Measurements from ENCODE around the gene MACROD2. TPM values are rescaled to one million over a fixed set of nuclear protein-coding genes. Genes with fewer than 3 reads are reported as not detected.

Gene MACROD2
- total and polyA plus RNA-seq, 2 experiments from 2014 or later: 2.8 to 4.3 TPM

GRCh38 chr20:14667226-14667625 lies 671.9 kb downstream of the MACROD2 start:
- Mint-ChIP-seq H3K4me1 (no peaks in the 10 kb centered on the region; the same call in 2 of the 3 replicates), H3K4me3 (no peak overlapping the region), H3K27me3 (ENCODE audit: insufficient read depth, low read depth, poor library complexity) (no peaks in the 10 kb centered on the region), H3K36me3 (ENCODE audit: low read depth) (no peaks in the 10 kb centered on the region), H3K27ac (no peak overlapping the region), H3K9me3 (no peaks in the 10 kb centered on the region)
- H3K4me2 ChIP-seq: no peak overlapping the region
- no peak overlapping the region for H3K27ac ChIP-seq (ENCODE audit: low read depth)
- no peak for ATAC-seq
- TF ChIP-seq ETS1 (IDR thresholded peaks at IDR 0.05) (no peak), REST (IDR thresholded peaks at IDR 0.05; ENCODE audit: unreplicated experiment) (no peak), EZH2phosphoT487 (IDR thresholded peaks at IDR 0.05; ENCODE audit: unreplicated experiment) (no peak), NANOG (IDR thresholded peaks at IDR 0.05; ENCODE audit: borderline replicate concordance) (no peak), STAT1 (IDR thresholded peaks at IDR 0.05; ENCODE audit: unreplicated experiment) (no peak), ZNF114 (CRISPR knock-in tag; IDR thresholded peaks at IDR 0.05) (no peak), ZNF331 (CRISPR knock-in tag; IDR thresholded peaks at IDR 0.05; ENCODE audit: low read depth) (no peak), CREB1 (CRISPR knock-in tag; IDR thresholded peaks at IDR 0.05; ENCODE audit: low read depth) (no peak), ZNF462 (CRISPR knock-in tag; IDR thresholded peaks at IDR 0.05) (no peak), CTCF (conservative IDR thresholded peaks at IDR 0.05; ENCODE audit: low read depth in 2 of 2) (no peak)
- H3K36me3 ChIP-seq (ENCODE audit: insufficient read depth): no peaks in the 10 kb centered on the region
- H3K4me3 ChIP-seq: no peak overlapping the region
- H3K9me2 ChIP-seq (ENCODE audit: insufficient read depth): no peaks in the 10 kb centered on the region
- no peaks in the 10 kb centered on the region for H3K4me1 ChIP-seq (ENCODE audit: insufficient read depth)
- no peaks in the 10 kb centered on the region for H3F3A ChIP-seq (replicated peaks; ENCODE audit: low read depth)
- H2AFZ ChIP-seq: no peak overlapping the region
- H4K20me1 ChIP-seq (replicated peaks; ENCODE audit: insufficient read depth): no peaks in the 10 kb centered on the region
- H3K27me3 ChIP-seq (ENCODE audit: insufficient read depth): no peaks in the 10 kb centered on the region
- H3K79me2 ChIP-seq (replicated peaks; ENCODE audit: insufficient read depth): no peaks in the 10 kb centered on the region
- no peak for DNase-seq (ENCODE audit: low spot score)

Data from GM23338 (cell line).